ENCODE measurements around the gene AKR1E2. TPM values are rescaled to one million over a fixed set of nuclear protein-coding genes. Genes with fewer than 3 reads are reported as not detected.

AKR1E2 gene
- total and polyA plus RNA-seq, 2 of the 8 experiments (the other 6 are each of a cell fraction or from before 2014, with no cell fraction given): 2.6 to 3.5 TPM

GRCh38 chr10:4806534-4806933, 19.5 kb upstream of the AKR1E2 start:
- Histone ChIP-seq H3K56ac (replicated peaks; ENCODE audit: insufficient read length, low read depth, low read length) (no peak overlapping the region), H3K18ac (ENCODE audit: extremely low read depth, low read length) (no peak overlapping the region), H4K91ac (replicated peaks; ENCODE audit: insufficient read length, low read length) (no peak overlapping the region), H3K79me1 (ENCODE audit: low read depth, low read length) (no peaks in the 10 kb centered on the region), H3K14ac (ENCODE audit: insufficient read length) (no peak overlapping the region), H3K4me1 (replicated peaks in 1 of 4; ENCODE audit: control insufficient read depth in 3 of 4, insufficient read depth in 4 of 4, low read length in 3 of 4) (no peaks in the 10 kb centered on the region; a peak in 1 of 7 replicates), H3K27ac (ENCODE audit: low read depth, low read length) (no peak overlapping the region), H3K4ac (replicated peaks; ENCODE audit: insufficient read length, low read depth, low read length) (no peak overlapping the region), H4K5ac (ENCODE audit: insufficient read length, low read depth, low read length) (no peak overlapping the region), H4K20me1 (replicated peaks in 1 of 2; ENCODE audit: control insufficient read depth in 1 of 2, insufficient read depth in 2 of 2, low read length in 2 of 2) (no peaks in the 10 kb centered on the region), H2AFZ (ENCODE audit: low read length) (no peak overlapping the region), H3K79me2 (ENCODE audit: control insufficient read depth in 1 of 2, insufficient read depth in 2 of 2, low read length in 2 of 2) (no peaks in the 10 kb centered on the region), H2BK5ac (ENCODE audit: low read depth, low read length) (no peak overlapping the region), H3K36me3 (ENCODE audit: control insufficient read depth in 2 of 4, insufficient read depth in 4 of 4, low read length in 3 of 4) (no peaks in the 10 kb centered on the region), H3K4me3 (ENCODE audit: extremely low read depth in 1 of 4, insufficient read depth in 2 of 4, low read depth in 3 of 4, low read length in 4 of 4) (no peak overlapping the region), H3K9ac (replicated peaks in 1 of 4; ENCODE audit: extremely low read depth in 1 of 4, low read depth in 3 of 4, low read length in 3 of 4) (no peak overlapping the region), H2BK120ac (replicated peaks; ENCODE audit: low read depth, low read length) (no peak overlapping the region), H3K23me2 (ENCODE audit: low read depth, low read length) (peaks cover 2% of the 10 kb centered on the region; the same call in 1 of the 2 replicates), H3K4me2 (ENCODE audit: insufficient read depth in 1 of 2, low read depth in 2 of 2, low read length in 2 of 2) (no peak overlapping the region), H2BK12ac (ENCODE audit: low read depth, low read length) (no peak overlapping the region), H2BK15ac (ENCODE audit: low read length) (no peak overlapping the region), H3K23ac (ENCODE audit: insufficient read length) (no peak overlapping the region), H3K27me3 (replicated peaks in 1 of 4; ENCODE audit: control insufficient read depth in 3 of 4, extremely low read depth in 1 of 4, insufficient read depth in 3 of 4, low read length in 3 of 4) (no peaks in the 10 kb centered on the region), H4K8ac (ENCODE audit: extremely low read depth, insufficient read depth, low read length) (no peak overlapping the region), H2BK20ac (ENCODE audit: low read length) (no peak overlapping the region), H2AK5ac (ENCODE audit: low read depth, low read length) (no peak overlapping the region), H3K9me3 (ENCODE audit: insufficient read depth in 2 of 2, low read depth in 1 of 2, low read length in 1 of 2) (no peaks in the 10 kb centered on the region)
- no peak for FAIRE-seq
- no peak for DNase-seq (ENCODE audit: low read depth in 1 of 2, low spot score in 2 of 2)
- WGBS, 2 experiments (ENCODE audit: extremely low coverage in 1 of 2, insufficient coverage in 1 of 2, insufficient read length in 1 of 2, insufficient replicate concordance in 2 of 2, low coverage in 1 of 2, low lambda C conversion rate in 2 of 2, missing lambda C conversion rate in 1 of 2): 93% methylated on average over 4 of the region's 4 CpGs; no CpG with 5 or more reads in 1 of the 2 experiments
- TF ChIP-seq KDM4A (IDR thresholded peaks at IDR 0.05; ENCODE audit: low read depth, low read length, severe bottlenecking): no peak
- TF ChIP-seq, protein P1, sequence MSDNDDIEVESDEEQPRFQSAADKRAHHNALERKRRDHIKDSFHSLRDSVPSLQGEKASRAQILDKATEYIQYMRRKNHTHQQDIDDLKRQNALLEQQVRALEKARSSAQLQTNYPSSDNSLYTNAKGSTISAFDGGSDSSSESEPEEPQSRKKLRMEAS (IDR thresholded peaks at IDR 0.05): no peak
- ChIA-PET CTCF (ENCODE audit: partially characterized antibody) (no interaction called here), POLR2A (ENCODE audit: partially characterized antibody) (no interaction called here)
